HL-60 (cell line): Measurements from ENCODE around the gene RFX7.

Source experiments
- DNase-seq, 2 experiments: peaks; one replicate each; pipeline ENCODE4 v3.0.0-alpha.2; 2010 to 2020; ENCODE audit warnings: low read depth in 1 of 2, low spot score in 1 of 2
- H3K27ac ChIP-seq: fragments of 250-450 bp; sonication (Bioruptor Pico); replicated peaks from 2 replicates; pipeline ENCODE4 v1.5.1; 2020; ENCODE audit warnings: mild to moderate bottlenecking, moderate library complexity
- H3K27me3 ChIP-seq: fragments of 250-450 bp; sonication (Bioruptor Pico); 2 replicates; pipeline ENCODE4 v1.5.1; 2021; ENCODE audit warnings: mild to moderate bottlenecking, moderate library complexity; ENCODE audit not compliant: insufficient read depth, poor library complexity, severe bottlenecking
- H3K4me3 ChIP-seq: replicated peaks from 2 replicates; pipeline ENCODE4 v1.5.1; 2011; ENCODE audit warnings: mild to moderate bottlenecking, control low read depth, low read length; ENCODE audit not compliant: insufficient read depth
- GABPA ChIP-seq: IDR thresholded peaks from 2 replicates; pipeline ENCODE4 v1.6.1; 2012; ENCODE audit warnings: low read depth
- POLR2AphosphoS5 ChIP-seq: IDR thresholded peaks from 2 replicates; pipeline ENCODE4 v1.6.1; 2012; ENCODE audit warnings: low read depth
- SPI1 ChIP-seq: IDR thresholded peaks from 2 replicates; pipeline ENCODE4 v1.6.1; 2012; ENCODE audit warnings: low read depth, mild to moderate bottlenecking, borderline replicate concordance
- TF ChIP-seq, protein P1 (sequence below): IDR thresholded peaks from one replicate; pipeline ENCODE4 v1.5.1; 2011; ENCODE audit warnings: low read length, control low read depth, inconsistent platforms; ENCODE audit not compliant: insufficient read depth
- TF ChIP-seq, protein P2 (sequence below): IDR thresholded peaks from 2 replicates; pipeline ENCODE4 v1.6.1; 2012; ENCODE audit warnings: low read depth; ENCODE audit not compliant: insufficient replicate concordance

The RFX7 gene

GRCh38 chr15:56148064-56148463, 95.6 kb downstream of the RFX7 start:
- DNase-seq = no peak
- Histone ChIP-seq H3K27me3 (no peaks in the 10 kb centered on the region), H3K4me3 (no peak overlapping the region), H3K27ac (no peak overlapping the region)
- TF ChIP-seq GABPA (no peak), SPI1 (no peak), POLR2AphosphoS5 (no peak)
- TF ChIP-seq, protein P1, sequence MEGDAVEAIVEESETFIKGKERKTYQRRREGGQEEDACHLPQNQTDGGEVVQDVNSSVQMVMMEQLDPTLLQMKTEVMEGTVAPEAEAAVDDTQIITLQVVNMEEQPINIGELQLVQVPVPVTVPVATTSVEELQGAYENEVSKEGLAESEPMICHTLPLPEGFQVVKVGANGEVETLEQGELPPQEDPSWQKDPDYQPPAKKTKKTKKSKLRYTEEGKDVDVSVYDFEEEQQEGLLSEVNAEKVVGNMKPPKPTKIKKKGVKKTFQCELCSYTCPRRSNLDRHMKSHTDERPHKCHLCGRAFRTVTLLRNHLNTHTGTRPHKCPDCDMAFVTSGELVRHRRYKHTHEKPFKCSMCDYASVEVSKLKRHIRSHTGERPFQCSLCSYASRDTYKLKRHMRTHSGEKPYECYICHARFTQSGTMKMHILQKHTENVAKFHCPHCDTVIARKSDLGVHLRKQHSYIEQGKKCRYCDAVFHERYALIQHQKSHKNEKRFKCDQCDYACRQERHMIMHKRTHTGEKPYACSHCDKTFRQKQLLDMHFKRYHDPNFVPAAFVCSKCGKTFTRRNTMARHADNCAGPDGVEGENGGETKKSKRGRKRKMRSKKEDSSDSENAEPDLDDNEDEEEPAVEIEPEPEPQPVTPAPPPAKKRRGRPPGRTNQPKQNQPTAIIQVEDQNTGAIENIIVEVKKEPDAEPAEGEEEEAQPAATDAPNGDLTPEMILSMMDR = no peak
- TF ChIP-seq, protein P2, sequence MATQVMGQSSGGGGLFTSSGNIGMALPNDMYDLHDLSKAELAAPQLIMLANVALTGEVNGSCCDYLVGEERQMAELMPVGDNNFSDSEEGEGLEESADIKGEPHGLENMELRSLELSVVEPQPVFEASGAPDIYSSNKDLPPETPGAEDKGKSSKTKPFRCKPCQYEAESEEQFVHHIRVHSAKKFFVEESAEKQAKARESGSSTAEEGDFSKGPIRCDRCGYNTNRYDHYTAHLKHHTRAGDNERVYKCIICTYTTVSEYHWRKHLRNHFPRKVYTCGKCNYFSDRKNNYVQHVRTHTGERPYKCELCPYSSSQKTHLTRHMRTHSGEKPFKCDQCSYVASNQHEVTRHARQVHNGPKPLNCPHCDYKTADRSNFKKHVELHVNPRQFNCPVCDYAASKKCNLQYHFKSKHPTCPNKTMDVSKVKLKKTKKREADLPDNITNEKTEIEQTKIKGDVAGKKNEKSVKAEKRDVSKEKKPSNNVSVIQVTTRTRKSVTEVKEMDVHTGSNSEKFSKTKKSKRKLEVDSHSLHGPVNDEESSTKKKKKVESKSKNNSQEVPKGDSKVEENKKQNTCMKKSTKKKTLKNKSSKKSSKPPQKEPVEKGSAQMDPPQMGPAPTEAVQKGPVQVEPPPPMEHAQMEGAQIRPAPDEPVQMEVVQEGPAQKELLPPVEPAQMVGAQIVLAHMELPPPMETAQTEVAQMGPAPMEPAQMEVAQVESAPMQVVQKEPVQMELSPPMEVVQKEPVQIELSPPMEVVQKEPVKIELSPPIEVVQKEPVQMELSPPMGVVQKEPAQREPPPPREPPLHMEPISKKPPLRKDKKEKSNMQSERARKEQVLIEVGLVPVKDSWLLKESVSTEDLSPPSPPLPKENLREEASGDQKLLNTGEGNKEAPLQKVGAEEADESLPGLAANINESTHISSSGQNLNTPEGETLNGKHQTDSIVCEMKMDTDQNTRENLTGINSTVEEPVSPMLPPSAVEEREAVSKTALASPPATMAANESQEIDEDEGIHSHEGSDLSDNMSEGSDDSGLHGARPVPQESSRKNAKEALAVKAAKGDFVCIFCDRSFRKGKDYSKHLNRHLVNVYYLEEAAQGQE = no peak

- Histone ChIP-seq H3K27ac (no peak overlapping the region), H3K4me3 (no peak overlapping the region), H3K27me3 (no peaks in the 10 kb centered on the region)
- TF ChIP-seq, protein P2 = no peak
- TF ChIP-seq POLR2AphosphoS5 = no peak
- TF ChIP-seq SPI1 = no peak
- TF ChIP-seq, protein P1 = no peak
- TF ChIP-seq GABPA = no peak
- no peak for DNase-seq
Measured at GRCh38 chr15:56146756-56147155, 96.9 kb downstream of the RFX7 start.

DNA sequence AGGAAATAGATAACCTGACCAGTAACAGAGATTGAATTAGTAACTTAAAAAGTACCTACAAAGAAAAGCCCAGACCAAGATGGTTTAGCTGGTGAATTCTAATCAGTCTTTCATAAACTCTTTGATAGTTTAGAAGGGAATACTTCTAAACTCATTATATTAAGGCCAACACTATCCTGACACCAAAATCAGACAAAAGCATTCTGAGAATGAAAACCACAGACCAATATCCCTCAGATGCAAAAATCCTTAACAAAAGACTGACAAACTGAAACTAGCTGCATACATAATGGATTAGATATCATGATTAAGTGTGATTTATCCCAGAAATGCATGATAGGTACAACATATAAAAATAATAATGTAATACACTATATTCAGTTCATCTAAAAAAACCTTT, 115.6 kb downstream of the RFX7 start:
- no peaks in the 10 kb centered on the region for H3K27me3 ChIP-seq
- TF ChIP-seq, protein P2 = no peak
- TF ChIP-seq GABPA (no peak), POLR2AphosphoS5 (no peak), SPI1 (no peak)
- TF ChIP-seq, protein P1 = no peak
- H3K27ac ChIP-seq = no peak overlapping the region
- no peak overlapping the region for H3K4me3 ChIP-seq
- no peak for DNase-seq
